Ishikawa (cell line): ENCODE data around the gene OSBP.

Source experiments
- EP300 ChIP-seq: IDR thresholded peaks from 2 replicates; pipeline ENCODE4 v1.6.1; 2012; ENCODE audit warnings: borderline replicate concordance
- MAX ChIP-seq: IDR thresholded peaks from 2 replicates; pipeline ENCODE4 v1.6.1; 2012
- RAD21 ChIP-seq: IDR thresholded peaks from 2 replicates; pipeline ENCODE4 v1.6.1; 2012; ENCODE audit warnings: low read depth
- YY1 ChIP-seq: IDR thresholded peaks from 2 replicates; pipeline ENCODE4 v1.6.1; 2012; ENCODE audit warnings: low read depth

DNA sequence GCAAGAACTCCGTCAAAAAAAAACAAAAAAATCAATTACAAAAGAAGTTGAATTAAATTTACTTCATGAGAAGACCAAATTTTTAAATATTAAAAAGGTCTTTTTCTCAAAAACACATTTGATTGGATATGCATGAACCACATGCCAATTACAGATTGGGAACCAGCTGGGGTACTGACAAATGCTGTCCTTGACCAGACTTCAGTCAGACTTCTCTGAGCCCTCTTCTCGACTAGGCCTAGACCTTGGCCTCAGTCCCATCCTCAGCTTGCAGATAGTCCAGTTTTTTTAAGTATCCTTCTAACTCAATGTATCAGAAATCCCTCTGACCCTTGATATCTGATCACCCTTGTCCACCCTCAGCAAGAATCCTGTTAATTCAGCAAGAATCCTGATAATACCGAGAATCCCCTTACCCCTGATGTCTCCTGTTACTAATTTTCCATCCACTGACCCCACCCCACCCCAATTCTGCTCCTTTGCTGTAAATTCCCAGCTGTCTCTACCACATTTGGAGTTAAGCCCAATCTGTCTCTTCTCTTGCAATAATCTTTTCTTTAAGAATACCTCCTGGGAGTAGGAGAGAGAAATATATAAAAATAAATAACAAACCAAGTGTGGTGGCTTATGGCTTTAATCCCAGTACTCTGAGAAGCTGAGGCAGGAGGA, 73.3 kb downstream of the OSBP start:
- TF ChIP-seq EP300 = no peak
- no peak for TF ChIP-seq YY1
- no peak for TF ChIP-seq RAD21
- no peak for TF ChIP-seq MAX
